Neural crest cell (in vitro differentiated cells): ENCODE measurements around the gene USP19. TPM values are rescaled to one million over a fixed set of nuclear protein-coding genes. Genes with fewer than 3 reads are reported as not detected.
A peak's percentile ranks its signal among the peaks of the same experiment; 100 is the strongest.

Experiments
- DNase-seq: peaks from one replicate; pipeline ENCODE4 v3.0.0; 2021; ENCODE audit warnings: low read depth, mixed read lengths, low spot score
- H3K27ac Mint-ChIP-seq: one replicate; pipeline ENCODE4 v1.8.0; 2021; ENCODE audit warnings: mild to moderate bottlenecking, mixed read lengths; ENCODE audit not compliant: unreplicated experiment
- H3K27me3 Mint-ChIP-seq: 2 replicates; pipeline ENCODE4 v1.8.0; 2021; ENCODE audit warnings: low read depth, mild to moderate bottlenecking, mixed read lengths
- H3K36me3 Mint-ChIP-seq: 2 replicates; pipeline ENCODE4 v1.8.0; 2021; ENCODE audit warnings: low read depth, mild to moderate bottlenecking, mixed read lengths
- H3K4me1 Mint-ChIP-seq: 2 replicates; pipeline ENCODE4 v1.8.0; 2021; ENCODE audit warnings: mixed read lengths
- H3K4me3 Mint-ChIP-seq: one replicate; pipeline ENCODE4 v1.8.0; 2021; ENCODE audit warnings: mild to moderate bottlenecking, mixed read lengths
- H3K9me3 Mint-ChIP-seq: 2 replicates; pipeline ENCODE4 v1.8.0; 2021; ENCODE audit warnings: mixed read lengths
- CTCF ChIP-seq: fragments of 200-600 bp; sonication (generic); conservative IDR thresholded peaks from 2 replicates; pipeline ENCODE4 v1.5.0; 2021; ENCODE audit warnings: antibody characterized with exemption, mild to moderate bottlenecking
- total RNA-seq: library from RNA; stranded (reverse); gene quantifications from 2 replicates; pipeline ENCODE4 v1.2.1, GENCODE V29; 2021

The USP19 gene
- total RNA-seq, 1 donor from 2014 or later: 72.6 TPM

- no peak overlapping the region for H3K27ac Mint-ChIP-seq
- no peaks in the 10 kb centered on the region for H3K9me3 Mint-ChIP-seq
- DNase-seq: no peak
- H3K36me3 Mint-ChIP-seq: no peaks in the 10 kb centered on the region
- H3K4me3 Mint-ChIP-seq: no peak overlapping the region
- H3K4me1 Mint-ChIP-seq: no peaks in the 10 kb centered on the region
- TF ChIP-seq CTCF: no peak
- no peaks in the 10 kb centered on the region for H3K27me3 Mint-ChIP-seq
Observed at GRCh38 chr3:49148159-49148558, 27.5 kb upstream of the USP19 start.

GRCh38 chr3:49140080-49140479, 19.5 kb upstream of the USP19 start:
- no peak overlapping the region for H3K4me3 Mint-ChIP-seq
- peaks cover 9% of the 10 kb centered on the region for H3K4me1 Mint-ChIP-seq
- no peak for DNase-seq
- H3K36me3 Mint-ChIP-seq: no peaks in the 10 kb centered on the region
- no peak for TF ChIP-seq CTCF
- H3K27me3 Mint-ChIP-seq: peaks cover 6% of the 10 kb centered on the region
- H3K9me3 Mint-ChIP-seq: peaks cover 2% of the 10 kb centered on the region
- H3K27ac Mint-ChIP-seq: no peak overlapping the region

- Mint-ChIP-seq H3K36me3 (no peaks in the 10 kb centered on the region), H3K4me1 (peaks cover 42% of the 10 kb centered on the region), H3K4me3 (peak overlapping the region; percentile 92), H3K9me3 (no peaks in the 10 kb centered on the region), H3K27ac (no peak overlapping the region), H3K27me3 (no peaks in the 10 kb centered on the region)
- TF ChIP-seq CTCF: no peak
- DNase-seq: no peak
Observed at GRCh38 chr3:49135499-49135898, 14.9 kb upstream of the USP19 start.

GRCh38 chr3:49134471-49135265, 14.0 kb upstream of the USP19 start:
- H3K27me3 Mint-ChIP-seq: no peaks in the 10 kb centered on the region
- TF ChIP-seq CTCF: no peak
- H3K27ac Mint-ChIP-seq: no peak overlapping the region
- no peaks in the 10 kb centered on the region for H3K9me3 Mint-ChIP-seq
- peak overlapping the region; percentile 92 for H3K4me3 Mint-ChIP-seq
- no peak for DNase-seq
- peaks cover 35% of the 10 kb centered on the region for H3K4me1 Mint-ChIP-seq
- H3K36me3 Mint-ChIP-seq: no peaks in the 10 kb centered on the region

- H3K4me3 Mint-ChIP-seq: peak overlapping the region; percentile 92
- peak; percentile 69 for DNase-seq
- H3K36me3 Mint-ChIP-seq: no peaks in the 10 kb centered on the region
- no peaks in the 10 kb centered on the region for H3K9me3 Mint-ChIP-seq
- peak overlapping the region; percentile 64 for H3K27ac Mint-ChIP-seq
- no peak for TF ChIP-seq CTCF
- peaks cover 35% of the 10 kb centered on the region for H3K4me1 Mint-ChIP-seq
- no peaks in the 10 kb centered on the region for H3K27me3 Mint-ChIP-seq
Observed at GRCh38 chr3:49133226-49133951, 12.8 kb upstream of the USP19 start.
